Neural cell (in vitro differentiated cells): ENCODE measurements around the gene SLC44A2. TPM values are rescaled to one million over a fixed set of nuclear protein-coding genes. Genes with fewer than 3 reads are reported as not detected.

Experiments
- H2AFZ ChIP-seq: fragments of 200-600, 300-800 bp; sonication (generic), shearing (Covaris generic); 2 replicates; pipeline ENCODE4 v1.6.0; 2014; ENCODE audit warnings: low read depth, mild to moderate bottlenecking, antibody characterized with exemption, low read length, moderate library complexity
- H3F3A ChIP-seq: fragments of 200-600 bp; shearing (Covaris generic); 2 replicates; pipeline ENCODE4 v1.6.1; 2016; ENCODE audit warnings: mild to moderate bottlenecking, moderate library complexity, mixed read lengths, antibody characterized with exemption, low read length; ENCODE audit not compliant: insufficient read depth, poor library complexity, severe bottlenecking
- H3K27ac ChIP-seq: fragments of 200-600, 300-800 bp; sonication (generic), shearing (Covaris generic); 2 replicates; pipeline ENCODE4 v1.5.1; 2014; ENCODE audit warnings: mild to moderate bottlenecking, low read length, moderate library complexity
- H3K27me3 ChIP-seq: fragments of 300-800, 200-600 bp; sonication (generic), shearing (Covaris generic); 2 replicates; pipeline ENCODE4 v1.6.0; 2014; ENCODE audit warnings: mild to moderate bottlenecking, low read depth, low read length, moderate library complexity; ENCODE audit not compliant: insufficient read depth
- H3K36me3 ChIP-seq: fragments of 300-800, 200-600 bp; sonication (generic), shearing (Covaris generic); 2 replicates; pipeline ENCODE4 v1.5.1; 2014; ENCODE audit warnings: mild to moderate bottlenecking, antibody characterized with exemption, low read length, moderate library complexity; ENCODE audit not compliant: insufficient read depth
- H3K4me2 ChIP-seq: fragments of 300-800, 200-600 bp; sonication (generic), shearing (Covaris generic); 2 replicates; pipeline ENCODE4 v1.6.0; 2014; ENCODE audit warnings: mild to moderate bottlenecking, low read length
- H3K4me3 ChIP-seq: fragments of 300-800, 200-600 bp; sonication (generic), shearing (Covaris generic); 2 replicates; pipeline ENCODE4 v1.5.1; 2014; ENCODE audit warnings: mild to moderate bottlenecking, low read length, moderate library complexity
- H3K79me2 ChIP-seq: fragments of 200-600 bp; shearing (Covaris generic); replicated peaks from 2 replicates; pipeline ENCODE4 v1.6.0; 2014; ENCODE audit warnings: mild to moderate bottlenecking, low read length, moderate library complexity; ENCODE audit not compliant: insufficient read depth
- H3K9ac ChIP-seq: fragments of 300-800, 200-600 bp; sonication (generic), shearing (Covaris generic); 2 replicates; pipeline ENCODE4 v1.6.1; 2016; ENCODE audit warnings: mild to moderate bottlenecking, low read length, mixed read lengths
- H3K9me2 ChIP-seq: fragments of 200-600 bp; shearing (Covaris generic); 2 replicates; pipeline ENCODE4 v1.6.1; 2016; ENCODE audit warnings: mild to moderate bottlenecking, low read length, mixed read lengths; ENCODE audit not compliant: insufficient read depth
- H3K9me3 ChIP-seq: fragments of 200-600, 300-800 bp; sonication (generic), shearing (Covaris generic); 2 replicates; pipeline ENCODE4 v1.6.1; 2016; ENCODE audit warnings: mild to moderate bottlenecking, mixed run types, low read length, moderate library complexity, mixed read lengths
- H4K20me1 ChIP-seq: fragments of 200-600 bp; shearing (Covaris generic); 2 replicates; pipeline ENCODE4 v1.6.1; 2016; ENCODE audit warnings: mild to moderate bottlenecking, mixed run types; ENCODE audit not compliant: insufficient read depth
- CTCF ChIP-seq: fragments of 450-650 bp; IDR thresholded peaks from 2 replicates; pipeline ENCODE4 v1.5.1; 2014; ENCODE audit warnings: antibody characterized with exemption, mild to moderate bottlenecking, moderate library complexity; ENCODE audit not compliant: poor library complexity, severe bottlenecking
- EP300 ChIP-seq: fragments of 450-650 bp; conservative IDR thresholded peaks from 2 replicates; pipeline ENCODE4 v1.6.1; 2014; ENCODE audit warnings: antibody characterized with exemption, mild to moderate bottlenecking, moderate library complexity; ENCODE audit not compliant: poor library complexity, severe bottlenecking
- EZH2 ChIP-seq: fragments of 200-600, 300-800 bp; shearing (Covaris generic), sonication (generic); IDR thresholded peaks from 2 replicates; pipeline ENCODE4 v1.6.1; 2014; ENCODE audit warnings: antibody characterized with exemption, low read length, borderline replicate concordance, mild to moderate bottlenecking; ENCODE audit not compliant: insufficient read depth, poor library complexity, severe bottlenecking
- MXI1 ChIP-seq: fragments of 450-650 bp; conservative IDR thresholded peaks from 2 replicates; pipeline ENCODE4 v1.6.1; 2014; ENCODE audit warnings: antibody characterized with exemption, mild to moderate bottlenecking; ENCODE audit not compliant: poor library complexity, severe bottlenecking
- POLR2AphosphoS5 ChIP-seq: IDR thresholded peaks from 2 replicates; pipeline ENCODE4 v1.6.1; 2012
- RAD21 ChIP-seq: fragments of 450-650 bp; conservative IDR thresholded peaks from 2 replicates; pipeline ENCODE4 v1.6.1; 2014; ENCODE audit warnings: antibody characterized with exemption, mild to moderate bottlenecking, moderate library complexity
- REST ChIP-seq: IDR thresholded peaks from 2 replicates; pipeline ENCODE4 v1.6.1; 2012; ENCODE audit warnings: borderline replicate concordance
- SMC3 ChIP-seq: fragments of 450-650 bp; conservative IDR thresholded peaks from 2 replicates; pipeline ENCODE4 v1.6.1; 2014; ENCODE audit warnings: antibody characterized with exemption, mild to moderate bottlenecking, moderate library complexity; ENCODE audit not compliant: poor library complexity
- TAF1 ChIP-seq: IDR thresholded peaks from 2 replicates; pipeline ENCODE4 v1.6.1; 2012; ENCODE audit warnings: low read depth
- polyA plus RNA-seq: library from polyadenylated mRNA; depleted of rRNA; stranded (reverse); fragments of >200 nt; gene quantifications from 2 replicates; pipeline ENCODE4 v1.2.3, GENCODE V29; 2014

Gene SLC44A2
- polyA plus RNA-seq, 1 donor from 2014 or later = 50.0 TPM

- no peaks in the 10 kb centered on the region for H3K9me3 ChIP-seq
- H3K9ac ChIP-seq = no peak overlapping the region
- H3F3A ChIP-seq = no peaks in the 10 kb centered on the region
- no peak overlapping the region for H3K4me3 ChIP-seq
- TF ChIP-seq CTCF (no peak), EP300 (no peak), TAF1 (no peak), SMC3 (no peak), RAD21 (no peak), MXI1 (no peak), REST (no peak), POLR2AphosphoS5 (no peak), EZH2 (no peak)
- no peak overlapping the region for H2AFZ ChIP-seq
- H3K79me2 ChIP-seq = no peaks in the 10 kb centered on the region
- H3K27ac ChIP-seq = no peak overlapping the region
- H3K9me2 ChIP-seq = no peaks in the 10 kb centered on the region
- no peaks in the 10 kb centered on the region for H3K36me3 ChIP-seq
- no peaks in the 10 kb centered on the region for H3K27me3 ChIP-seq
- no peak overlapping the region for H3K4me2 ChIP-seq
- H4K20me1 ChIP-seq = no peaks in the 10 kb centered on the region
These were observed 13.4 kb upstream of the SLC44A2 start for GRCh38 chr19:10611907-10612306.

GRCh38 chr19:10612499-10613119 lies 12.7 kb upstream of the SLC44A2 start:
- Histone ChIP-seq H3K36me3 (no peaks in the 10 kb centered on the region), H3K27me3 (no peaks in the 10 kb centered on the region), H3F3A (no peaks in the 10 kb centered on the region), H3K9ac (no peak overlapping the region), H3K9me2 (no peaks in the 10 kb centered on the region), H3K9me3 (no peaks in the 10 kb centered on the region), H2AFZ (no peak overlapping the region), H3K27ac (no peak overlapping the region), H3K4me2 (no peak overlapping the region), H3K4me3 (no peak overlapping the region), H3K79me2 (no peaks in the 10 kb centered on the region), H4K20me1 (no peaks in the 10 kb centered on the region)
- TF ChIP-seq REST = no peak
- TF ChIP-seq RAD21 = no peak
- TF ChIP-seq TAF1 = no peak
- no peak for TF ChIP-seq POLR2AphosphoS5
- no peak for TF ChIP-seq EZH2
- TF ChIP-seq EP300 = no peak
- no peak for TF ChIP-seq SMC3
- no peak for TF ChIP-seq CTCF
- TF ChIP-seq MXI1 = no peak
